GM12872 (cell line): Measurements from ENCODE around the gene EPHA7.

Source experiments
- CTCF ChIP-seq: IDR thresholded peaks from 3 replicates; pipeline ENCODE4 v1.5.1; 2011; ENCODE audit warnings: low read depth, mild to moderate bottlenecking, low read length, moderate library complexity; ENCODE audit not compliant: insufficient read depth

The EPHA7 gene

GRCh38 chr6:93416571-93417420, 2.6 kb downstream of the EPHA7 start:
- TF ChIP-seq CTCF, result no peak

DNA sequence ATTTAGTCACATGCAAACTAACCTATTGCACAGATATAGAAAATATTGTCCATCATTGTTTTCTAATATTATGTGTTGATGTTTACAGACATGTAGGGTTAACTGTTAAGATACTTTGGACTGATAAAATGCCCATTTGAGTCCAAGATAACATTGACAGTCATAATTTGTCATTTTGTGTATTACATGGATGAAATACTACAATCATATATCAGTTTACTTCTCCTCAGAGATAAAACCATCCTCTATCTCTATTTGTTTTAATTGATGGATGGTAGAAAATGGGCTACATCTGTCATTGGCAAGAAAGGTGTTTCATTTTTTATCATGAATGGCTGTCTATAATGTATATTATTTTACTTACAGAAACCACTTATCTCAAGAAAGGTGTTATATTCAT, 6.2 kb downstream of the EPHA7 start:
- TF ChIP-seq CTCF, result no peak

DNA sequence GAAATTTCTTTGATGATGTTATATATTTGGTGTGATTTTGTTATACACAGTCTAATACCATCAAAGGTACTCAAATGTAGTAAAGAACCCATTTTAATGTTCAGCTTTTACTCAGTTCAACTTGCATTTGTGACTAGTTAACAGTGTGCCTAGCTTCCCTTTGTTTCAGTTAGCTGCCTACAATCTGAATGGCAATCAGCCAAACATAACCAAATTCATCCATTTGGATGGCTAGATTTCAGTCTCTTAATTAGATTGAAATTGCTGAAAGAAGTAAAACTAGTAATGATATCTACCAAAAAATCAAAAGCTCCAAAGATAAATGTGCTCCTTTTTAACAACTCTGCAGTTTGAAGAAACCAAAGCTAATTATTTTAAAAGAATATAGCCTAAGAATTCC, 6.9 kb downstream of the EPHA7 start:
- no peak for TF ChIP-seq CTCF

DNA sequence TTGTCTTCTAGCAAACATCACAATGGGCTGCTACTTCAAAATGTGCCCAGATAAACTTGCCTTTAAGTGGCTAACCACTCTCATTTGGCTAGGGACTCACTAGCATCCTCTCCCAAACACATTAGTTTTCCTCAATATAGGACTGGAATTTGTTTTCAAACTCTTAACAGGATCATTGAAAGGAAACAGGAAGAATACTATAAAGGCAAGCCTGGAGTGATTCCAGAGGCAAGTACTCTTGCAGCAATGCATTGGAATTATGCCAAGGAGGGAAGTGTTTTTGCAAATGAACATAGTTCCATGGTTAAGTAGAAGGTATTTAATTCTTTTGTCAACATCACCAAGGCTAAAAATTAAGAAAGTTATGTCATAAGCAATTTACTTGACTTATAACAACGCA, 12.2 kb downstream of the EPHA7 start:
- TF ChIP-seq CTCF, result no peak

- no peak for TF ChIP-seq CTCF
Measured at GRCh38 chr6:93403390-93403789, 16.0 kb downstream of the EPHA7 start.

- no peak for TF ChIP-seq CTCF
Measured at GRCh38 chr6:93398723-93399122, 20.6 kb downstream of the EPHA7 start.

- TF ChIP-seq CTCF, result no peak
Measured at GRCh38 chr6:93394471-93394870, 24.9 kb downstream of the EPHA7 start.
